Breast epithelium (tissue), 4 donors: ENCODE results near the gene ASS1. TPM values are rescaled to one million over a fixed set of nuclear protein-coding genes. Genes with fewer than 3 reads are reported as not detected.

Source experiments
- DNase-seq, 2 donors: peaks; one replicate each; pipeline ENCODE4 v3.0.0-alpha.2; 2019; ENCODE audit warnings: low spot score in 2 of 2
- H3K27ac ChIP-seq, 2 donors: fragments of 200-600 bp; sonication (generic) in 1 of 2; one replicate each; pipeline ENCODE4 v1.5.1; 2016 to 2019; ENCODE audit warnings: mild to moderate bottlenecking in 1 of 2
- H3K27me3 ChIP-seq, 2 donors: fragments of 200-600 bp; sonication (generic) in 1 of 2; one replicate each; pipeline versions ENCODE4 v1.5.1 to v1.6.0; 2017 to 2019; ENCODE audit warnings: control low read depth in 1 of 2, mild to moderate bottlenecking in 1 of 2
- H3K36me3 ChIP-seq: fragments of 200-600 bp; one replicate; pipeline ENCODE4 v1.5.1; 2019
- H3K4me1 ChIP-seq, 2 donors: fragments of 200-600 bp; sonication (generic); one replicate each; pipeline ENCODE4 v1.5.1; 2016 to 2019; ENCODE audit warnings: control low read depth in 1 of 2
- H3K4me3 ChIP-seq, 3 donors: fragments of 200-600 bp; sonication (generic); 1 replicate in 2 of 3; 2 replicates in 1 of 3; pipeline ENCODE4 v1.5.1; 2016 to 2019; ENCODE audit warnings: mild to moderate bottlenecking in 3 of 3, moderate library complexity in 2 of 3
- H3K9me3 ChIP-seq, 2 donors: fragments of 200-600 bp; sonication (generic) in 1 of 2; one replicate each; pipeline ENCODE4 v1.5.1; 2016 to 2019; ENCODE audit warnings: control low read depth in 1 of 2
- CTCF ChIP-seq, 3 donors: fragments of 450-650 bp; IDR thresholded peaks; one replicate each; pipeline ENCODE4 v1.5.1; 2016 to 2017; ENCODE audit warnings: antibody characterized with exemption in 3 of 3, mild to moderate bottlenecking in 3 of 3, moderate library complexity in 3 of 3
- POLR2A ChIP-seq: fragments of 450-650 bp; IDR thresholded peaks from one replicate; pipeline ENCODE4 v1.6.1; 2016; ENCODE audit warnings: antibody characterized with exemption, mild to moderate bottlenecking, moderate library complexity
- POLR2AphosphoS5 ChIP-seq, 3 donors: sonication (generic); formaldehyde crosslinking; IDR thresholded peaks; one replicate each; pipeline ENCODE4 v1.6.1; 2017; ENCODE audit warnings: antibody characterized with exemption in 3 of 3
- intact Hi-C: fragments of 100-400 bp; cut with DNase I; formaldehyde crosslinking; loops from one replicate; pipeline ENCODE4 v1.15.1; 2023; ENCODE audit warnings: low total_unique reads
- total RNA-seq, 3 donors: library from RNA; depleted of rRNA; stranded (reverse); fragments of >200 nt; gene quantifications; one replicate each; pipeline ENCODE4 v1.1.0, GENCODE V29; 2016

Gene ASS1
- total RNA-seq, 3 donors from 2014 or later: 167 to 514 (median 190) TPM

GRCh38 chr9:130428086-130428665 is 16.6 kb upstream of the ASS1 start:
- no peaks in the 10 kb centered on the region for H3K36me3 ChIP-seq
- DNase-seq: no peak
- H3K9me3 ChIP-seq: peaks cover 9 to 11% of the 10 kb centered on the region in 2 donors
- TF ChIP-seq POLR2A (no peak), CTCF (IDR thresholded peaks at IDR 0.05) (no peak), POLR2AphosphoS5 (IDR thresholded peaks at IDR 0.05) (no peak)
- H3K27ac ChIP-seq: no peak overlapping the region
- peaks cover 0 to 5% of the 10 kb centered on the region in 2 donors for H3K4me1 ChIP-seq
- H3K4me3 ChIP-seq: no peak overlapping the region
- intact Hi-C loops: no loop called here
- peaks cover 0 to 18% of the 10 kb centered on the region in 2 donors for H3K27me3 ChIP-seq

GRCh38 chr9:130429381-130429780 is 15.4 kb upstream of the ASS1 start:
- Histone ChIP-seq H3K4me1 (peaks cover 0 to 9% of the 10 kb centered on the region in 2 donors), H3K27ac (no peak overlapping the region), H3K9me3 (peaks cover 9 to 11% of the 10 kb centered on the region in 2 donors), H3K4me3 (no peak overlapping the region), H3K27me3 (peaks cover 0 to 28% of the 10 kb centered on the region in 2 donors), H3K36me3 (no peaks in the 10 kb centered on the region)
- intact Hi-C loops: no loop called here
- TF ChIP-seq POLR2AphosphoS5 (IDR thresholded peaks at IDR 0.05) (no peak), POLR2A (no peak), CTCF (IDR thresholded peaks at IDR 0.05) (no peak)
- no peak for DNase-seq

GRCh38 chr9:130429831-130430230 is 14.9 kb upstream of the ASS1 start:
- Histone ChIP-seq H3K4me3 (no peak overlapping the region), H3K27ac (no peak overlapping the region), H3K4me1 (peaks cover 0 to 9% of the 10 kb centered on the region in 2 donors), H3K36me3 (no peaks in the 10 kb centered on the region), H3K9me3 (peaks cover 9 to 11% of the 10 kb centered on the region in 2 donors), H3K27me3 (peaks cover 0 to 28% of the 10 kb centered on the region in 2 donors)
- no peak for TF ChIP-seq POLR2AphosphoS5 (IDR thresholded peaks at IDR 0.05)
- intact Hi-C loops: no loop called here
- DNase-seq: no peak

GRCh38 chr9:130430232-130430631 is 14.5 kb upstream of the ASS1 start:
- Histone ChIP-seq H3K4me3 (no peak overlapping the region), H3K36me3 (no peaks in the 10 kb centered on the region), H3K27me3 (peaks cover 0 to 28% of the 10 kb centered on the region in 2 donors), H3K4me1 (peaks cover 0 to 9% of the 10 kb centered on the region in 2 donors), H3K27ac (no peak overlapping the region), H3K9me3 (peaks cover 9 to 11% of the 10 kb centered on the region in 2 donors)
- TF ChIP-seq CTCF (IDR thresholded peaks at IDR 0.05) (no peak), POLR2A (no peak), POLR2AphosphoS5 (IDR thresholded peaks at IDR 0.05) (no peak)
- intact Hi-C loops: no loop called here
- no peak for DNase-seq

GRCh38 chr9:130430734-130431535 is 13.8 kb upstream of the ASS1 start:
- intact Hi-C loops: no loop called here
- Histone ChIP-seq H3K4me1 (peaks cover 0 to 9% of the 10 kb centered on the region in 2 donors), H3K27ac (no peak overlapping the region), H3K4me3 (no peak overlapping the region), H3K9me3 (peaks cover 9 to 11% of the 10 kb centered on the region in 2 donors), H3K36me3 (no peaks in the 10 kb centered on the region), H3K27me3 (peaks cover 0 to 28% of the 10 kb centered on the region in 2 donors)
- no peak for TF ChIP-seq CTCF (IDR thresholded peaks at IDR 0.05)
- no peak for TF ChIP-seq POLR2A
- TF ChIP-seq POLR2AphosphoS5 (IDR thresholded peaks at IDR 0.05): no peak
- no peak for DNase-seq
